NK-92 (cell line): Measurements from ENCODE around the gene TAF11L5.
"Not testable (repeated sequence)": the region's sequence is repeated elsewhere in the genome, so short reads cannot be mapped to it uniquely, and the experiment has no call there.

Experiments used
- DNase-seq: peaks from one replicate; lab custom pipeline; 2025; ENCODE audit not compliant: unreplicated experiment; lab: John Stamatoyannopoulos, UW

Gene TAF11L5

DNA sequence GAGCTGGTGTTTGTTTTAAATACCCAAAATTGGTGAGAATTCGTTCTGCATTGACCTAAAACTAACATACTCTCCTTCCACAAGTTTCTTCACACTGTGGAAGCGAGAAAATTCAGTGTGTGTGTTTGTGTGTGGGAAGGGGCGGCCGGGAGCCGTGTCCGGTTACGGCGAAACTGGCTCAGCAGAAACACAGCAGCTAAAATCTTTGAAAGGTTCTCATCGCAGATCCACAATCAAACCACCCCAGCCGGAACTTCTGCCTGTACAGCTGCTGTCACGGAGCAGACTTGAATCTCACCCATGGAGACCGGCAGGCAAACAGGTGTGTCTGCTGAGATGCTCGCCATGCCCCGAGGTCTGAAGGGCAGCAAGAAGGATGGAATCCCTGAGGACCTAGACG, at the start of gene TAF11L5:
TAF11L5 (plus strand) TSS at position 301 of the 400 bp plus-strand sequence.
- not testable (repeated sequence) for DNase-seq

DNA sequence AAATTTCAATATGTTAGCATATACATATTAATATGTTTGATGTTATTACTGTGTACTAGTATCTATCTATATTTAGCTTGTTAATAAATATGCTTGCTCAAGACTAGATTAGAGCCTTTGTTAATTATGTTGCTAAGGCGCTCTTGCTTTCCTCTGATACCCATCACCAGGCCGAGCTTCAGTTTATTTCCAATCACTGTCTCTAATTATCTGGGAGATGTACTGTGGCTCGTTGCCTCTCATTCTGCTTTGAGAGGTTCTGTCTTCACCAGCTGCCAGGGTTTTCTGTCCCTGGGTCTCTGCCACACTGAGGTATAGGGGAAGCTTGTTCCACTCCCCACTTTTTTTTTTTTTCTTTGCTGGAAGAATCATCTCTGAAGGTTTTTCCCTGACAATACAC, 48.0 kb upstream of the TAF11L5 start:
- DNase-seq, result no peak

GRCh38 chr5:17477573-17478265, 47.3 kb upstream of the TAF11L5 start:
- no peak for DNase-seq

- no peak for DNase-seq
These were observed 43.7 kb upstream of the TAF11L5 start for GRCh38 chr5:17481378-17481777.

- no peak for DNase-seq
These were observed 42.2 kb upstream of the TAF11L5 start for GRCh38 chr5:17482790-17483189.

- not testable (repeated sequence) for DNase-seq
These were observed 38.4 kb upstream of the TAF11L5 start for GRCh38 chr5:17486464-17487173.

DNA sequence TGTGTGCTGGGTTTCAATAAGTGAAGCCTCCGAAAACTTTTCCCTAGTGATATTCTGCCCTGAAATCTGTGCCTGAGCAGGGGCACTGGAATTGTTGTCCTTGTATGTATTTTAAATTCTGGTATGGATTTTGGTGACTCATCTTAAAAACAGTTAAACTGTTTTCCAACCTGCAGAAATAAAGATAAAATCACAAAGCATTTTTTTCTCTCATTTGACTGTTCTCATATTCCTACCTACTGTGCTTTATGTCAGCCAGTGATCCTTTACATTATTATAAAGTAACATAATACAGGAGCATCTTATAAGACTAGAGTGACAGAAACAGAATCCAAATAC, 37.9 kb upstream of the TAF11L5 start:
- no peak for DNase-seq

- DNase-seq, result not testable (repeated sequence)
These were observed 33.8 kb upstream of the TAF11L5 start for GRCh38 chr5:17491257-17491656.

DNA sequence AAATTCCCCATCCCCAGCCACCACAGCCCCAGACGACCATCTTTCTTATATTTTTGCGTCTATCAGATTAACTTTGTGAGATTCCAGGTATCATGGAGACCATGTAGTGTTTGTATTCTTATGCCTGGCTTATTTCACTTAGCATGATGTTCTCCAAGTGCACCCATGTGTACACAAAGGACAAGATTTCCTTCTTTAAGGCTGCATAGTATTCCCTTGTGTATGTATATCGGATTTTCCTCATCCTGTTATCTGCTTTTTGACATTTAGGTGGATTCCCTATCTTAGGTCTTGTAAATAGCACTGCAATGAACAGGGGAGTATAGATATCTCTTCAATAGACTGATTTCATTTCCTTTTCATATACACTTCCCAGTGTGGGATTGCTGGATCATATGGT, 32.3 kb upstream of the TAF11L5 start:
- no peak for DNase-seq

DNA sequence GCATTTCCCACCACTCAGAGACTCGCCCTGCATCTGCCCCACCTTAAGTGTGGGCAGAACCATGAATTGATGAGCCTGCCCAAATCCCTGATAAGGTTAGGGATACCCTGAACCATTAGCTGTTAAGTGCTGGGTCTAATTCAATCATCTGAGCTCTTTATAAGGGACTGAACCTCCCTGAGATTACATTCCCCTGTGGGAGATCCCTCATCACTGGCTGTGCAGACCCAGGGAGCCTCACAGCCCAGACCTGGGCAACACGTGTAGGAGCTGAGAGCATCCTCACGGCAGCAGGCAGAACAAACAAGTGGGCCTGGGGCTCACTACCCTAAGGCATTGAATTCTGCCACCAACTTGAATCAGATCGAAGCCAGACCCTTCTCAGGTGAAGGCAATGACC, 27.6 kb upstream of the TAF11L5 start:
- DNase-seq, result no peak

DNA sequence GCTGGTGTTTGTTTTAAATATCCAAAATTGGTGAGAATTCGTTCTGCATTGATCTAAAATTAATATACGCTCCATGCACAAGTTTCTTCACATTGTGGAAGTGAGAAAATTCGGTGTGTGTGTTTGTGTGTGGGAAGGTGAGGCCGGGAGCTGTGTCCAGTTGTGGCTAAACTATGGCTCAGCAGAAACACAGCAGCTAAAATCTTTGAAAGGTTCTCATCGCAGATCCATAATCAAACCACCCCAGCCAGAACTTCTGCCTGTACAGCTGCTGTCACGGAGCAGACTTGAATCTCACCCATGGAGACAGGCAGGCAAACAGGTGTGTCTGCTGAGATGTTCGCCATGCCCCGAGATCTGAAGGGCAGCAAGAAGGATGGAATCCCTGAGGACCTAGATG, 27.1 kb upstream of the TAF11L5 start, which contains the start of gene TAF11L2:
TAF11L2 (plus strand) TSS at position 301 of the 400 bp plus-strand sequence.
- not testable (repeated sequence) for DNase-seq

- no peak for DNase-seq
These were observed 13.2 kb upstream of the TAF11L5 start for GRCh38 chr5:17511775-17512325.

DNA sequence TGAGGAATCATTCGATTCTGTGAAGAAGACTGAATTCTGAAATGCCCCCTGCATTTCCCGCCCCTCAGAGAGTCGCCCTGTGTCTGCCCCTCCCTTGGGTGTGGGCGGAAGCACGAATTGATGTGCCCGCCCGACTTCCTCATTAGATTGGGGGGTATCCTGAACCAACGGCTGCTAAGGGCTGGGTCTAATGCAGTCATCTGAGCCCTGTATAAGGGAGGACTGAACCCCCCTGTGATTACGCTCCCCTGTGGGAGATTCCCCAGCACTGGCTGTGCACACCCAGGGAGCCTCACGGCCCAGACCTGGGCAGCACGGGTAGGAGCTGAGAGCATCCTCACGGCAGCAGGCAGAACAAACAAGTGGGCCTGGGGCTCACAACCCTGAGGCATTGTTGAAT, 7.5 kb upstream of the TAF11L5 start:
- DNase-seq, result not testable (repeated sequence)

DNA sequence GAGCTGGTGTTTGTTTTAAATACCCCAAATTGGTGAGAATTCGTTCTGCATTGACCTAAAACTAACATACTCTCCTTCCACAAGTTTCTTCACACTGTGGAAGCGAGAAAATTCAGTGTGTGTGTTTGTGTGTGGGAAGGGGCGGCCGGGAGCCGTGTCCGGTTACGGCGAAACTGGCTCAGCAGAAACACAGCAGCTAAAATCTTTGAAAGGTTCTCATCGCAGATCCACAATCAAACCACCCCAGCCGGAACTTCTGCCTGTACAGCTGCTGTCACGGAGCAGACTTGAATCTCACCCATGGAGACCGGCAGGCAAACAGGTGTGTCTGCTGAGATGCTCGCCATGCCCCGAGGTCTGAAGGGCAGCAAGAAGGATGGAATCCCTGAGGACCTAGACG, 7.0 kb upstream of the TAF11L5 start, which contains the start of gene TAF11L3:
TAF11L3 (plus strand) TSS at position 301 of the 400 bp plus-strand sequence.
- not testable (repeated sequence) for DNase-seq

GRCh38 chr5:17519508-17519907, 5.5 kb upstream of the TAF11L5 start:
- not testable (repeated sequence) for DNase-seq

- DNase-seq, result not testable (repeated sequence)
These were observed 3.5 kb upstream of the TAF11L5 start, which contains the start of gene TAF11L4 for GRCh38 chr5:17521501-17521900. TAF11L4 (plus strand) TSS chr5:17521801.

- not testable (repeated sequence) for DNase-seq
These were observed 1.5 kb downstream of the TAF11L5 start for GRCh38 chr5:17526504-17526903.

GRCh38 chr5:17528369-17528768, 3.3 kb downstream of the TAF11L5 start, which contains the start of gene TAF11L6:
TAF11L6 (plus strand) TSS chr5:17528669.
- DNase-seq, result not testable (repeated sequence)
